Kidney epithelial cell (primary cell): ENCODE data around the gene TTC29. TPM values are rescaled to one million over a fixed set of nuclear protein-coding genes. Genes with fewer than 3 reads are reported as not detected.

ENCODE experiments used
- DNase-seq: peaks from one replicate; pipeline ENCODE4 v3.0.0-alpha.2; 2010; ENCODE audit warnings: low read depth
- H3K27me3 ChIP-seq: 2 replicates; pipeline ENCODE4 v1.6.0; 2011; ENCODE audit warnings: low read length; ENCODE audit not compliant: control insufficient read depth, insufficient read depth
- H3K36me3 ChIP-seq: 2 replicates; pipeline ENCODE4 v1.5.1; 2011; ENCODE audit warnings: low read length; ENCODE audit not compliant: control insufficient read depth, insufficient read depth
- H3K4me3 ChIP-seq: 2 replicates; pipeline ENCODE4 v1.5.1; 2011; ENCODE audit warnings: low read depth, mild to moderate bottlenecking, control low read depth, low read length
- total RNA-seq: library from RNA; depleted of rRNA; stranded (reverse); fragments of >200 nt; gene quantifications from 2 replicates; pipeline ENCODE4 v1.2.3, GENCODE V29; 2015
- TF ChIP-seq, protein P1 (sequence below): IDR thresholded peaks from 2 replicates; pipeline ENCODE4 v1.5.1; 2011; ENCODE audit warnings: mild to moderate bottlenecking, moderate library complexity, low read length, control low read depth, inconsistent platforms; ENCODE audit not compliant: insufficient read depth, poor library complexity, severe bottlenecking

The TTC29 gene
- total RNA-seq = 0.34 and 0.79 TPM in 2 replicates

DNA sequence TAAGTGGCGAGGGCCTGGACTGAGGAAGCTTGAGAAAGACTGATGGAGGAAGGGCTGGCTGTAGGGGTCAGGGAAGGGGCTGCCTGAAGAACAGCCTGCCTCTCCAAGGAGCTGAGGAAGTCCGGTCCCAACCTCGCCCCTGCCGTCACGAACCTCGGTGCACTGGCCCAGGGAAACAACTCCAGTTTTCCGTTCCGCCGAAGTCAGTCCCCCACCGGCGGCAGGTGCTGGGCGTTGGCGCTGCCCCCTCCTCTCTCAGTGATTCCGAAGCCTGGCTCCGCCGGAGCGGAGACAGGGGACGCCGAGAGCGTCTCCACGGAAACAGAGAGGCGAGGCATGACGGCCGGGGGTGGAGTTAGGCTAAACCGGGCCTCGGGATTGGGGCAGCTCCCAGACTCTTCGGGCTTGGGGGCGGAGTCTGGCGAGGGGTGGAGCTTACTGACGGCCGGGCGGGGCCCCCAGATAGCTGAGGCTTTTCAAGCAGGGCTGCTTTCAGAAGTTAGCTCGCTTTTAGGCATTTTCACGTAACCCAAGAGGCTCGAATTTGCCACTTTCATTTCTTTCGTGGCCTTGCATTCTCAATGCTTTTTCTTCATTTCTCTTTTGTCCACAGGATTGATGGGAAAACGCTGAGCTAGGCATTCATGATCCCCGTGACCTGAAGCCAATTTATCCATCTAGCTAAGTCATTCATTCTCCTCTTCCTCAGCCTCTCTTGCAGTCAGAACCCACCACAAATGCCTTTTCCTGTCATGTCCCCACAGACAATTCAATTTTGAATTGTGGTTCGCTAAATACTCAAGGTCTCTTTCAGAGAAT, at the start of gene TTC29:
TTC29 (minus strand) TSS at position 309 of the 819 bp plus-strand sequence. CDS start 5,969 bp downstream, outside the sequence.
- peak; percentile 63 for DNase-seq
- H3K36me3 ChIP-seq = no peaks in the 10 kb centered on the region
- no peaks in the 10 kb centered on the region for H3K27me3 ChIP-seq
- TF ChIP-seq, protein P1, sequence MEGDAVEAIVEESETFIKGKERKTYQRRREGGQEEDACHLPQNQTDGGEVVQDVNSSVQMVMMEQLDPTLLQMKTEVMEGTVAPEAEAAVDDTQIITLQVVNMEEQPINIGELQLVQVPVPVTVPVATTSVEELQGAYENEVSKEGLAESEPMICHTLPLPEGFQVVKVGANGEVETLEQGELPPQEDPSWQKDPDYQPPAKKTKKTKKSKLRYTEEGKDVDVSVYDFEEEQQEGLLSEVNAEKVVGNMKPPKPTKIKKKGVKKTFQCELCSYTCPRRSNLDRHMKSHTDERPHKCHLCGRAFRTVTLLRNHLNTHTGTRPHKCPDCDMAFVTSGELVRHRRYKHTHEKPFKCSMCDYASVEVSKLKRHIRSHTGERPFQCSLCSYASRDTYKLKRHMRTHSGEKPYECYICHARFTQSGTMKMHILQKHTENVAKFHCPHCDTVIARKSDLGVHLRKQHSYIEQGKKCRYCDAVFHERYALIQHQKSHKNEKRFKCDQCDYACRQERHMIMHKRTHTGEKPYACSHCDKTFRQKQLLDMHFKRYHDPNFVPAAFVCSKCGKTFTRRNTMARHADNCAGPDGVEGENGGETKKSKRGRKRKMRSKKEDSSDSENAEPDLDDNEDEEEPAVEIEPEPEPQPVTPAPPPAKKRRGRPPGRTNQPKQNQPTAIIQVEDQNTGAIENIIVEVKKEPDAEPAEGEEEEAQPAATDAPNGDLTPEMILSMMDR = no peak
- peak within 1 kb of the TSS; percentile 62 for H3K4me3 ChIP-seq

GRCh38 chr4:146981651-146982050, 36.0 kb upstream of the TTC29 start:
- Histone ChIP-seq H3K27me3 (no peaks in the 10 kb centered on the region), H3K4me3 (no peak overlapping the region), H3K36me3 (no peaks in the 10 kb centered on the region)
- TF ChIP-seq, protein P1 = no peak
- no peak for DNase-seq

DNA sequence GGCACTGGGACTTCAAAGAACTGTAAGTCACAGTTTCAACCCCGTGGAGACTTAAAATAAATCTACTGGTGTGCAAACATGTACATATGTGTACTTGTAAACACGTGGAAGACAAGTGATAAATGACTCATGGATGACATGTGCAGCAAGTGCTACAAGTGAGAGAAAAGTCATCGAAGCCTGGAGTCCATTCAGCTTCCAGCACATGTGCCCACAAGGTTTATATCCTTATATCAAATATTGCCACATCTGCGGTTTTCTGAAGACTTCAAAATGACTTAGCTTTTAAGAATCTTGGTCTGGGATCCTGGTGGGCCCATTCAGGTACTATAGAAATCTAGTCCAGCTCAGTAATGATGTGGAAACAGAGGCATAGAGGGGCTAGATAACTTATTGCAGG, 33.0 kb upstream of the TTC29 start:
- DNase-seq = no peak
- H3K27me3 ChIP-seq = no peaks in the 10 kb centered on the region
- H3K4me3 ChIP-seq = no peak overlapping the region
- TF ChIP-seq, protein P1 = no peak
- H3K36me3 ChIP-seq = no peaks in the 10 kb centered on the region

- H3K27me3 ChIP-seq = no peaks in the 10 kb centered on the region
- peak; percentile 43 for DNase-seq
- TF ChIP-seq, protein P1 = no peak
- no peaks in the 10 kb centered on the region for H3K36me3 ChIP-seq
- no peak overlapping the region for H3K4me3 ChIP-seq
These were observed 30.5 kb upstream of the TTC29 start for GRCh38 chr4:146976145-146976544.

GRCh38 chr4:146975527-146975926, 29.9 kb upstream of the TTC29 start:
- Histone ChIP-seq H3K27me3 (no peaks in the 10 kb centered on the region), H3K36me3 (no peaks in the 10 kb centered on the region), H3K4me3 (no peak overlapping the region)
- DNase-seq = no peak
- TF ChIP-seq, protein P1 = no peak

DNA sequence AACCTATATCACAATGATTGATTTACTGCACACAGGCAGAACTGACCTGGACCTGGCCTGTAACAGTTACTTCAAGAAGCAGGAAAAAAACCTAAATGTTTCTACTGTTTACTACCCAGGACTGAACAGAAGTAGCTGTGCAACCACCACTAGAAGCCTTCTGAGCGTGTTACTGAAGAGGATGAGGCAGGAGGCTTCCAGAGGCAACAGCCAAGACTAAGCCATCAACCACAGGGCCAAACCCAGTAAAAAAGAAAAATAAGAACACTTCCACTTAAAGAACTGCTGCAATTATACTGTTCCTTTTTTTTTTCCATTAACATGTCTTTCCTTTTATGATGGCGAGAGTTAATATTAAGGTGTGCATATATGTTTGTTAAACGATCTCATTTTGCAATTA, 29.4 kb upstream of the TTC29 start:
- H3K27me3 ChIP-seq = no peaks in the 10 kb centered on the region
- no peak for DNase-seq
- no peaks in the 10 kb centered on the region for H3K36me3 ChIP-seq
- no peak overlapping the region for H3K4me3 ChIP-seq
- TF ChIP-seq, protein P1 = no peak
